NCI-H345 (cell line): ENCODE measurements around the gene PLB1.
"Not testable (repeated sequence)": the region's sequence is repeated elsewhere in the genome, so short reads cannot be mapped to it uniquely, and the experiment has no call there.

Source experiments
- DNase-seq: peaks from one replicate; lab custom pipeline; 2025; lab: John Stamatoyannopoulos, UW

Gene PLB1

DNA sequence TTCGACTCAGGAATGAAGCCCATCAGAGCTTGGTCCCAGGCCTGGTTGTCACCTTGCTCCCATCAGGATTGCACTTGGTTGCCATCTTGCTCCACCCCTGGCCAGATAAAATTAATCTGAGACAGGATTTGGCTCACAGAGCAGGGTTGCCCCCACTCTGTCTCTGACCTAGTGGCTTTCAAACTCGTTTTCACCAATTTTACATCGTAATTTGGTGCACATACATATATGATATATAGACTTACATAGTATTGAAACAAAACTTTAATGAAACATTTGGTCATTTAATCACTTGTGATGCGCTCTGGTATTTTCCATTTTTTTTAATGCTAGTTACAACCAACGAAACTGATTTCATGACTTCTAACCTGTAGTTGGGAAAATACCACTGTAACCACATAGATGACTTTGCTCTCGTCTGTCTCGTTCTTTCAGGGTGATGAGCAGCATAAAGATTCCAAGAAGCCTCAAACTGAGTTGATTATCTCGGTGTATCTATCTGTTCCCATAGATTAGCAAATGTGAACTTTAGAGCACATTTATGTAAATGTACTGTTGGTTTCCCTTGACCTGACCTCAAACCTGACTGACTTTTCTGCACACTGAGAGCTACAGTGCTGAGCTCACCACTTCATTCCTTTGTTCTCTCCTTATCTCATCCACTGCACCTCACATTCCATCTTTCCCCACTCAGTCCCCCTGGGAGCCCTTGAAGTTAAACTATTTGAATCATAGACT, 30.5 kb upstream of the PLB1 start:
- DNase-seq: no peak

- no peak for DNase-seq
These were observed 26.6 kb upstream of the PLB1 start for GRCh38 chr2:28469304-28469703.

- no peak for DNase-seq
These were observed 25.8 kb upstream of the PLB1 start for GRCh38 chr2:28469947-28470535.

GRCh38 chr2:28470759-28471158, 25.1 kb upstream of the PLB1 start:
- no peak for DNase-seq

- DNase-seq: no peak
These were observed 24.6 kb upstream of the PLB1 start for GRCh38 chr2:28471214-28471613.

- DNase-seq: no peak
These were observed 24.1 kb upstream of the PLB1 start for GRCh38 chr2:28471701-28472236.

DNA sequence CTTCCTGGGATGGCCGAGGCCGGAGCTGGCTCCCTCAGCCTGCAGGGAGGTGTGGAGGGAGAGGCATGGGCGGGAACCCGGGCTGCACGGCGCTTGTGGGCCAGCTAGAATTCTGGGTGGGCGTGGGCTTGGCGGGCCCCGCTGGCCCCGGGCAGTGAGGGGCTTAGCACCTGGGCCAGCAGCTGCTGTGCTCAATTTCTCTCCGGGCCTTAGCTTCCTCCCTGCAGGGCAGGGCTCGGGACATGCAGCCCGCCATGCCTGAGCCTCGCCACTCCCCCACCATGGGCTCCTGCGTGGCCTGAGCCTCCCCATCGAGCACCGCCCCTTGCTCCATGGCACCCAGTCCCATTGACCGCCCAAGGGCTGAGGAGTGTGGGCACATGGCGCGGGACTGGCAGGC, 23.2 kb upstream of the PLB1 start:
- DNase-seq: not testable (repeated sequence)

GRCh38 chr2:28475088-28475595, 20.7 kb upstream of the PLB1 start:
- DNase-seq: no peak

- DNase-seq: no peak
These were observed 18.8 kb upstream of the PLB1 start for GRCh38 chr2:28477087-28477486.

DNA sequence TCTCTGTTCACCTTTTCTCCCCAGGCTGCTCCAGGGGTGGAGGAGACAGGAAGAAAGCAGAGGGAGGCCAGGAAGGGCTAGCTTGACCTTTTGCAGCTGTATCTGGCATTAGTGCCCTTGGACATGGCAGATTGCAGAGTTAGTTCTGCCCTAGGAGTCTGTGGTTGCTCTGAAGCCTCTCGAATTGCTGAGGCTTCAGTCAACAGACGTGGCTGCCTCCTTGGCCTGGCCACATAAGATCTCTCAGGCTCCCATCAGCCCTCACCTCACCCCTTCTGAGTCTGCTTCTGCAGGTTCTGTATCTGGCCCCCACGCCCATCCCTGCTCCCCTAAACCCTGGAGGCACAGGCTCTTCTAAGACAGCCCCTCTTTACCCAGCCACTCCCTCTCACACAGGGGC, 18.2 kb upstream of the PLB1 start:
- no peak for DNase-seq

DNA sequence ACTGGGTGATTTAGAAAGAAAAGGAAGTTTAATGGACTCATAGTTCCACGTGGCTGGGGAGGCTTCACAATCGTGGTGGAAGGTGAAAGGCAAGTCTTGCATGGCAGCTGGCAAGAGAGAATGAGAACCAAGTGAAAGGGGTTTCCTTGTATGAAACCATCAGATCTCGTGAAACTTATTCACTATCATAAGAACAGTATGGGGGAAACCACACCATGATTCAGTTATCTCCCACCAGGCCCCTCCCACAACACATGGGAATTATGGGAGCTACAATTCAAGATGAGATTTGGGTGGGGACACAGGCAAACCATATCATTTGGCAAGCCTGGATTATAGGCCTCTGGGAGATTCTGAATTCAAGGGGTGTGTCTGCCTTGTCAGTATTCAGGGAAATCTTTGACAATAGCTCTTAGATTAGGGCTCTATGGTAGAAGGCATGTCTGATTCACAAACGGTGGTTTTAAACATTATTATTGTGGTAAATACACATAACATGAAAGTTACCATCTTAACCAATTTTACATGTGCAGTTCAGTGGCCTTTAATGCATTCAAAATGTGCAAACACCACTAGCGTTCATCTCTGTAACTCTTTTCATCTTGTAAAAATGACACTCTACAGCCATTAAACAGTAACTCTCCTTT, 15.3 kb upstream of the PLB1 start:
- no peak for DNase-seq

DNA sequence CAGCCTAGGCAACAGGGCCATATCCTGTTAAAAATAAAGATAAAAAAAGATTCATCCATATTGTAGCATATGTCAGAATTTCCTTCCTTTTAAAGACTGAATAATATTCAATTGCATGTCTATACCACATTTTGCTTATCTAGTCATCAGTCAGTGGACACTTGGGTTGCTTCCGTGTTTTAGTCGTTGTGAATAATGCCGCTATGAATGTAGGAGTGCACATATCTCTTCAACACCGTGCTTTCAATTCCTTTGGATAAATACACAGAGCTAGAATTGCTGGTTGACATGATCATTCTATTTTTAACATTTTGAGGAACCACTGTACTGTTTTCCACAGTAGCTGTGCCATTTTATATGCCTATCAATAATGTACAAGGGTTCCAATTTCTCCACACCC, 14.0 kb upstream of the PLB1 start:
- DNase-seq: no peak

GRCh38 chr2:28484835-28485234, 11.0 kb upstream of the PLB1 start:
- no peak for DNase-seq

DNA sequence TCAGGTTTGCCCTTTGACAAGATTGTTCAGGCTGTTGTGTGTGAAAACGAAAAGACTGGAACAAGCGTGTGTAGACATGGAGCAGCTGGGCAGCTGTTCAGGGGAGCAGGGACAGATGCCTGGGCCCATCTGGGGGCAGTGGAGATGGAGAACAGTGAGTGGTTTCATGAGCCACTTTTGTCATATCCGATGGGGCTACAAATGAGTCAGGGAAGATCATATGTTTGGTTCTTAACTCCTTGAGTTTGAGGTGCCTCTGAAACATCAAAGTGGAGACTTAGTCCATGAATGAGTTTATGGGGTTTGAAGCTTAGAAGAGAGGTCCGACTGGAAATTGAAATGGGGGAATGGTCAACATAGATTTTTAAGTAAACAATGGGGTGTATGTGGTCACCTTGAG, 9.3 kb upstream of the PLB1 start:
- no peak for DNase-seq

DNA sequence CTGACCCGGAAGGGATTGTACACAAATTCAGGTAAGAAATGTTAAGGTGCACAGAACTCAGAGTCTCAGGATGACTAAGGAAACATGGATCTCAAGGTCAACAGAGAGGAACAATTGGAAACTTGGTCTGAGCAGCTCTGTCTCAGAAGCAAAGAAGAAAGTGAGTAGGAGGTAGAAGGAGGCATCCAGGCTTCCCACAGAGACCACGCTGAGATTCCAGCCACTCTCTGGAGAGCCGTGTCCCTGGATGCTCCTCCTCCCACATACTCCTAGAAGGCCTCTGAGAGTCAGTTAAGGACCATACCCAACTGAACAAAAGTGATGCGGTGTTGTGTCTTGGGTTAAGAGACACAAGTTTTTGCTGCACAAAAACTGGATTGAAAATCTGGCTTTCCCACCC, 8.6 kb upstream of the PLB1 start:
- no peak for DNase-seq

DNA sequence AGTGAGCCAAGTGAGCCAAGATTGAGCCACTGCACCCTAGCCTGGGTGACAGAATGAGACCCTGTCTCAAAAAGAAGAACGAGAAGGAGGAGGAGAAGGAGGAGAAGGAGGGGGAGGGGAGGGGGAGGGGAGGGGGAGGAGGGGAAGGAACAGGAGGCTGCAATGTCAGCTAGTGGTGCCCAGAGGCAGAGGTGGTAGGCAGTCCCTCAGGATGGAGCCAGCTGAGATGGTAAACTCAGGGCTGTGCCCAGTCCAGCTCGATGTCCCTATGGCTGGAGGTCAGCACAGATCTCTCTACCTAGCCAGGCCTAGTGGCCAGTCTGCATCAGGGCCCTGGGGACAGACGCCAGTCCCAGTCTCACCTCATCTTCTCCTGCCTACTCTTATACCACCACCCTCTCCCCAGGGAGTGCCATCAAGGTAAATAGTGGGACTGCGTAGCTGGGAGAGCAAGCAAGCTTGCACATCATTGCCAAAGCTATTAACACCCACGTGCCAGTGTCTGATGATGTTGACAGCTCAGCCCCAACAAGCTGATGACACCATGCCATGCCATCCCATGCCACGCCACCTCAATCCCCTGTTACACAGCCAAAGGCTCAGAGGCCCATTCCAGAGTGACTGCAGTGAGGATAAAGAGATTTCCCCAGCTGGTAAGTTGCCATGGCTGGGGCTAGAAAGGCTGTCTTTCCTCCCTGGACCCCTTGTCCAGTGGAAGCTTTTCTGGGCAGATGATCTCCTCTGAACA, 7.6 kb upstream of the PLB1 start:
- DNase-seq: peak; percentile 25

DNA sequence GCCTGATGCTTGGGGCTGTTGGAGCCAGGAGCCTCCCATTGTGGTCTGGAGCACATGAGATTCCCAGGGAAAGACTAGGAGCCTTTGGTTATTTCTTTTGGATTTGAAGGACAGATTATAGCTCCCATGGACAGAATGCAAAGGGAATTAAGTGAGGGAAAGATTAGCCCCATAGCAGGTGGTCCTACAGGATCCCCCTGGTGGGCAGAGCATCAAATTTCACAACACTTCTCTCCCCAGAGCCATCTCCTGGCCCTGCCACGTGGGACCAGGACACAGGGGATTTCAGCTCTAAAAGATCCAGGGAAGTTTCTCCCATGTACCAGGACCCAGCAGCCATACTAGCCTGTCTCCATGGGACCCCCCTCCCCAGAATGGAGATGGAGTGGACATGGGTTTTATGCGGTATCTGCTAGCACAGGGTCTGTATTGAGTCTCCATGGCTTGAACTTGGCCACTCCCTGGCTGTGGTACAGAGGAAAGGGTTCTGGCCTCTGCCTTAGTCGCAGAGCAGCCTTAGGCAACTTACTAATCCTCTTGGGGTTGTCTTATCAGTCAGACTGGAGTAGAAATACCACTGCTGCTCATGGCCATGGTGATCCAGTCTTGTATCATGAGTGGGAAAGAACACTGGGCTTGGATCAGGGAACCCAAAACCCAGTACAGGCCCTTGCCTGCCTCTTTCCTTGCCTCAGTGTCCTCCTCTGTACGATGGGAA, 6.8 kb upstream of the PLB1 start:
- no peak for DNase-seq

- no peak for DNase-seq
These were observed 5.3 kb upstream of the PLB1 start for GRCh38 chr2:28490558-28490957.

DNA sequence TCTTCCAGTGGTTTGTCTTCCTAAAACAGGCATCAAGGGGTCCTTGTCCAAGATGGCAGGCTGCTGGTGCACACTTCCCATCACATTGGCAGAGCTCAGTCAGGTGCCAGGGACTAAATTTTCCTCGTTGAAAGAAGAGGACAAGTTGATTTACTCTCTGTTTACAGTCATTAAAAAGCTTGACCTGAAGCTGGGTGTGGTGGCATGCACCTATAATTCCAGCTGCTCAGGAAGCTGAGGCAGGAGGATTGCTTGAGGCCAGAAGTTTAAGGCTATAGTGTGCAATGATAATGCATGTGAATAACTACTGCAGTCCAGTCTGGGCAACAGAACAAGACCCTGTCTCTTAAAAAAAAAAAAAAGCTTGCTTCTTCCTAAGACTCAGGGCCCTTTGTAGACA, 3.6 kb upstream of the PLB1 start:
- no peak for DNase-seq

GRCh38 chr2:28493636-28494035, 2.2 kb upstream of the PLB1 start:
- no peak for DNase-seq

GRCh38 chr2:28496781-28497180, 921 bp downstream of the PLB1 start:
- no peak for DNase-seq

- DNase-seq: no peak
These were observed 1.3 kb downstream of the PLB1 start for GRCh38 chr2:28497206-28497605.
